Panc1 (cell line): ENCODE results near the gene SYT13.

Source experiments
- POLR2AphosphoS5 ChIP-seq: IDR thresholded peaks from 2 replicates; pipeline ENCODE4 v1.6.1; 2012; ENCODE audit warnings: mild to moderate bottlenecking, low read depth, low read length, moderate library complexity
- TF ChIP-seq, protein P1 (sequence below): fragments of 450-650 bp; IDR thresholded peaks from 2 replicates; pipeline ENCODE4 v1.5.1; 2017; ENCODE audit warnings: mild to moderate bottlenecking

DNA sequence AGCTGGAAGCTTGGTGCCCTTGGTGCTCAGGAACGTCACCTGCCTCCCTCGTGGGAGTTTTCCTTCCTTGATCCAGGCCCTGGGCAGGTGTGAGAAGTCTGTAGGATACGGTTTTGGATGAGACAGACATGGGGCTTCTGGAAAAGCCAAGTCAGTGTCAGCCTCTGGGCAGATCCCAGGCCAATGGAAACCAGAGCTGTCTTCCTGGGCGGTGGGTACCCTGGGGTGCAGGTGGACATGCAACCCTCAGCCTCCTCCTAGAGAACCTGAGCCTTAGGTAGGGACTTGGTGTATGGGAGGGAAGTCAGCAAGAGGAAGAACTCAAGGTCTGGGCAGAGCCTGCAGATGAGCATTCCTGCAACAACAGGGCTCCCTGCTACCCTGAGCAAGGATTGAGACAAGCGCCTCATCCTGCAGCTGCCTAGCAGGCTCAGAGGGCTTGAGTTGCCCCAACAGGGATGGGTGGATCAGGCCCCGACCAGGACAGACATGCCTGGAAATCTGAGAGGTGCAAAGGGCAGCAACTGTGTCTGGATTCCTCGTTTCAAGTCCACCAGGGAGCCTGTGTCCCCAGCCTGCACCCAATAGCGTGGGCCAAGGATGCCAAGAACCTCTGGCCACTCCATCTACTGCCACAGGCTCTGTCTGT lies 37.6 kb upstream of the SYT13 start:
- TF ChIP-seq, protein P1, sequence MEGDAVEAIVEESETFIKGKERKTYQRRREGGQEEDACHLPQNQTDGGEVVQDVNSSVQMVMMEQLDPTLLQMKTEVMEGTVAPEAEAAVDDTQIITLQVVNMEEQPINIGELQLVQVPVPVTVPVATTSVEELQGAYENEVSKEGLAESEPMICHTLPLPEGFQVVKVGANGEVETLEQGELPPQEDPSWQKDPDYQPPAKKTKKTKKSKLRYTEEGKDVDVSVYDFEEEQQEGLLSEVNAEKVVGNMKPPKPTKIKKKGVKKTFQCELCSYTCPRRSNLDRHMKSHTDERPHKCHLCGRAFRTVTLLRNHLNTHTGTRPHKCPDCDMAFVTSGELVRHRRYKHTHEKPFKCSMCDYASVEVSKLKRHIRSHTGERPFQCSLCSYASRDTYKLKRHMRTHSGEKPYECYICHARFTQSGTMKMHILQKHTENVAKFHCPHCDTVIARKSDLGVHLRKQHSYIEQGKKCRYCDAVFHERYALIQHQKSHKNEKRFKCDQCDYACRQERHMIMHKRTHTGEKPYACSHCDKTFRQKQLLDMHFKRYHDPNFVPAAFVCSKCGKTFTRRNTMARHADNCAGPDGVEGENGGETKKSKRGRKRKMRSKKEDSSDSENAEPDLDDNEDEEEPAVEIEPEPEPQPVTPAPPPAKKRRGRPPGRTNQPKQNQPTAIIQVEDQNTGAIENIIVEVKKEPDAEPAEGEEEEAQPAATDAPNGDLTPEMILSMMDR: no peak
- TF ChIP-seq POLR2AphosphoS5: no peak
